HepG2 (cell line): ENCODE measurements around the gene TOM1L2. TPM values are rescaled to one million over a fixed set of nuclear protein-coding genes. Genes with fewer than 3 reads are reported as not detected.

Experiments
- AGO2 ChIP-seq: fragments of 200-400 bp; formaldehyde crosslinking; optimal IDR thresholded peaks from 2 replicates; pipeline ENCODE3; 2017; ENCODE audit warnings: mild to moderate bottlenecking, low read depth, low read length, moderate library complexity
- ARNT2 ChIP-seq: sonication (generic); formaldehyde crosslinking; IDR thresholded peaks from 2 replicates; pipeline ENCODE4 v1.8.0; 2022; ENCODE audit warnings: mild to moderate bottlenecking, low read depth, missing genetic modification reagents, moderate library complexity
- BORCS8-MEF2B ChIP-seq: sonication (generic); formaldehyde crosslinking; IDR thresholded peaks from 2 replicates; pipeline ENCODE4 v1.8.0; 2022; ENCODE audit warnings: mild to moderate bottlenecking, missing genetic modification reagents
- CBX2 ChIP-seq, 2 experiments: fragments of 200-600 bp in 1 of 2; sonication (generic); formaldehyde crosslinking in 1 of 2; IDR thresholded peaks; 2 replicates each; pipeline versions ENCODE4 v1.7.0 to v1.8.1; 2018 to 2022; ENCODE audit warnings: low read depth in 2 of 2, low read length in 1 of 2, mild to moderate bottlenecking in 1 of 2, missing genetic modification reagents in 1 of 2
- DNMT1 ChIP-seq: sonication (generic); formaldehyde crosslinking; IDR thresholded peaks from 2 replicates; pipeline ENCODE4 v1.5.1; 2020; ENCODE audit warnings: mild to moderate bottlenecking, missing genetic modification reagents
- EHMT2 ChIP-seq: fragments of 200-600 bp; sonication (generic); IDR thresholded peaks from 2 replicates; pipeline ENCODE4 v1.7.0; 2017; ENCODE audit warnings: antibody characterized with exemption, low read depth, low read length, borderline replicate concordance
- ERF ChIP-seq: IDR thresholded peaks from 2 replicates; pipeline ENCODE4 v1.6.1; 2018; ENCODE audit warnings: missing biosample characterization, missing genetic modification reagents
- FLYWCH1 ChIP-seq: sonication (generic); formaldehyde crosslinking; IDR thresholded peaks from 2 replicates; pipeline ENCODE4 v1.8.1; 2023; ENCODE audit warnings: mild to moderate bottlenecking, missing genetic modification reagents
- FOXM1 ChIP-seq: sonication (generic); formaldehyde crosslinking; IDR thresholded peaks from 2 replicates; pipeline ENCODE4 v1.5.0; 2020; ENCODE audit warnings: missing genetic modification reagents
- HES4 ChIP-seq: sonication (generic); formaldehyde crosslinking; IDR thresholded peaks from 2 replicates; pipeline ENCODE4 v1.9.0; 2021; ENCODE audit warnings: mild to moderate bottlenecking, missing genetic modification reagents, borderline replicate concordance
- KDM6A ChIP-seq: IDR thresholded peaks from 2 replicates; pipeline ENCODE4 v1.6.1; 2016; ENCODE audit warnings: low read depth
- MAF1 ChIP-seq: sonication (generic); formaldehyde crosslinking; IDR thresholded peaks from 2 replicates; pipeline ENCODE4 v1.5.0; 2020; ENCODE audit warnings: missing genetic modification reagents, borderline replicate concordance
- MTA1 ChIP-seq: sonication (generic); formaldehyde crosslinking; IDR thresholded peaks from 2 replicates; pipeline ENCODE4 v1.4.0; 2020; ENCODE audit warnings: missing genetic modification reagents, mild to moderate bottlenecking, borderline replicate concordance
- MYNN ChIP-seq: sonication (generic); formaldehyde crosslinking; IDR thresholded peaks from 2 replicates; pipeline ENCODE4 v1.4.0; 2020; ENCODE audit warnings: mild to moderate bottlenecking, low read depth, missing genetic modification reagents
- NR3C1 ChIP-seq: sonication (generic); formaldehyde crosslinking; IDR thresholded peaks from 2 replicates; pipeline ENCODE4 v1.4.0; 2020; ENCODE audit warnings: missing genetic modification reagents
- PAX8 ChIP-seq: sonication (generic); formaldehyde crosslinking; IDR thresholded peaks from 2 replicates; pipeline ENCODE4 v1.8.0; 2022; ENCODE audit warnings: mild to moderate bottlenecking, missing genetic modification reagents, borderline replicate concordance
- POLR2G ChIP-seq: fragments of 200-400 bp; formaldehyde crosslinking; IDR thresholded peaks from 2 replicates; pipeline ENCODE4 v1.6.1; 2018; ENCODE audit warnings: mild to moderate bottlenecking, low read depth, low read length, moderate library complexity
- SAP130 ChIP-seq: IDR thresholded peaks from 2 replicates; pipeline ENCODE4 v1.6.1; 2016; ENCODE audit warnings: low read depth
- SMARCE1 ChIP-seq: fragments of 450-650 bp; IDR thresholded peaks from 2 replicates; pipeline ENCODE4 v1.6.1; 2017; ENCODE audit warnings: borderline replicate concordance
- ZBTB4 ChIP-seq: sonication (generic); formaldehyde crosslinking; IDR thresholded peaks from 2 replicates; pipeline ENCODE4 v1.4.0; 2020; ENCODE audit warnings: missing genetic modification reagents, mild to moderate bottlenecking, borderline replicate concordance
- ZFP36L1 ChIP-seq: sonication (generic); formaldehyde crosslinking; IDR thresholded peaks from 2 replicates; pipeline ENCODE4 v1.8.0; 2022; ENCODE audit warnings: mild to moderate bottlenecking, missing genetic modification reagents, moderate library complexity
- ZFY ChIP-seq: sonication (generic); formaldehyde crosslinking; IDR thresholded peaks from 2 replicates; pipeline ENCODE4 v1.4.0; 2020; ENCODE audit warnings: missing genetic modification reagents
- ZGPAT ChIP-seq: IDR thresholded peaks from 2 replicates; pipeline ENCODE4 v1.6.1; 2016; ENCODE audit warnings: mild to moderate bottlenecking
- ZNF350 ChIP-seq: sonication (generic); formaldehyde crosslinking; IDR thresholded peaks from 2 replicates; pipeline ENCODE4 v1.4.0; 2020; ENCODE audit warnings: mild to moderate bottlenecking, low read depth, missing genetic modification reagents, borderline replicate concordance
- ZNF558 ChIP-seq: sonication (generic); formaldehyde crosslinking; IDR thresholded peaks from 2 replicates; pipeline ENCODE4 v1.9.0; 2022; ENCODE audit warnings: mild to moderate bottlenecking, missing genetic modification reagents, borderline replicate concordance
- ZNF577 ChIP-seq: sonication (generic); formaldehyde crosslinking; IDR thresholded peaks from 2 replicates; pipeline ENCODE4 v1.4.0; 2020; ENCODE audit warnings: mild to moderate bottlenecking, low read depth, missing genetic modification reagents, borderline replicate concordance
- ZNF614 ChIP-seq: IDR thresholded peaks from 2 replicates; pipeline ENCODE4 v1.6.1; 2018; ENCODE audit warnings: missing biosample characterization, missing genetic modification reagents, inconsistent platforms, borderline replicate concordance
- ZNF629 ChIP-seq: sonication (generic); formaldehyde crosslinking; conservative IDR thresholded peaks from 2 replicates; pipeline ENCODE4 v1.5.0; 2020; ENCODE audit warnings: missing genetic modification reagents
- ZSCAN31 ChIP-seq: sonication (generic); formaldehyde crosslinking; IDR thresholded peaks from 2 replicates; pipeline ENCODE4 v1.5.0; 2020; ENCODE audit warnings: low read depth, mild to moderate bottlenecking, missing genetic modification reagents
- polyA plus RNA-seq, 8 experiments: library from polyadenylated mRNA; depleted of rRNA in 3 of 8; stranded (reverse) in 7 of 8; unstranded in 1 of 8; fragments of >200 nt; fragmentation: Illumina TruSeq in 4 of 8; extraction: Trizol in 4 of 8; gene quantifications; 2 replicates each; pipeline versions ENCODE4 v1.2.1 to v1.2.3, GENCODE V29; 2011 to 2016; ENCODE audit warnings: low read depth in 4 of 8, missing spikeins in 1 of 8, mixed read lengths in 1 of 8; ENCODE audit not compliant: insufficient read depth in 1 of 8
- total RNA-seq, 5 experiments: library from RNA; depleted of rRNA; stranded (reverse); fragments of >200 nt; fragmentation: Illumina TruSeq; extraction: Trizol; gene quantifications; 2 replicates each; pipeline ENCODE4 v1.2.3, GENCODE V29; 2016; ENCODE audit warnings: low read depth in 1 of 5

Gene TOM1L2
- total and polyA plus RNA-seq, 2 of the 13 experiments (the other 11 are each of a cell fraction or from before 2014, with no cell fraction given), result 4.7 to 7.4 TPM

GRCh38 chr17:17837380-17837821 lies 134.8 kb downstream of the TOM1L2 start (continued):
- peak; percentile 46; the same call in 1 of the 2 replicates for TF ChIP-seq POLR2G
- no peak for TF ChIP-seq KDM6A (CRISPR knock-in tag)
- no peak for TF ChIP-seq ZNF614 (CRISPR knock-in tag)
- TF ChIP-seq NR3C1, result no peak
- TF ChIP-seq BORCS8-MEF2B (CRISPR knock-in tag), result no peak
- no peak for TF ChIP-seq AGO2
- no peak for TF ChIP-seq MTA1
- no peak for TF ChIP-seq ZNF577 (CRISPR knock-in tag)
- TF ChIP-seq EHMT2, result no peak
- TF ChIP-seq ZNF558 (CRISPR knock-in tag), result no peak
- TF ChIP-seq HES4 (CRISPR knock-in tag), result no peak
- TF ChIP-seq ZBTB4 (CRISPR knock-in tag), result 0 out of 2 replicates have a peak, but pooled peaks have one; percentile 60
- no peak for TF ChIP-seq CBX2 (IDR thresholded peaks at IDR 0.05; ENCODE audit: low read depth, low read length)
- no peak for TF ChIP-seq CBX2 (CRISPR knock-in tag; IDR thresholded peaks at IDR 0.05; ENCODE audit: low read depth)
- no peak for TF ChIP-seq DNMT1 (CRISPR knock-in tag)
- TF ChIP-seq MAF1 (CRISPR knock-in tag), result no peak
- 0 out of 2 replicates have a peak, but pooled peaks have one; percentile 20 for TF ChIP-seq PAX8
- TF ChIP-seq ZGPAT (CRISPR knock-in tag), result no peak
- TF ChIP-seq FOXM1, result no peak
- no peak for TF ChIP-seq ZSCAN31 (CRISPR knock-in tag)
- TF ChIP-seq MYNN, result no peak
- TF ChIP-seq ARNT2 (CRISPR knock-in tag), result no peak
- TF ChIP-seq SMARCE1, result no peak
- no peak; the same call in 1 of the 2 replicates for TF ChIP-seq ZNF350 (CRISPR knock-in tag)
- peak; percentile 93 for TF ChIP-seq ZNF629 (CRISPR knock-in tag)
- no peak for TF ChIP-seq ZFY (CRISPR knock-in tag)
- TF ChIP-seq FLYWCH1 (CRISPR knock-in tag), result no peak
- TF ChIP-seq ZFP36L1 (CRISPR knock-in tag), result no peak
- TF ChIP-seq SAP130 (CRISPR knock-in tag), result no peak
- TF ChIP-seq ERF, result no peak
